ENCODE data around the gene SLC9A5. TPM values are rescaled to one million over a fixed set of nuclear protein-coding genes. Genes with fewer than 3 reads are reported as not detected.

Gene SLC9A5
- total RNA-seq, 1 experiment from 2014 or later: not detected

DNA sequence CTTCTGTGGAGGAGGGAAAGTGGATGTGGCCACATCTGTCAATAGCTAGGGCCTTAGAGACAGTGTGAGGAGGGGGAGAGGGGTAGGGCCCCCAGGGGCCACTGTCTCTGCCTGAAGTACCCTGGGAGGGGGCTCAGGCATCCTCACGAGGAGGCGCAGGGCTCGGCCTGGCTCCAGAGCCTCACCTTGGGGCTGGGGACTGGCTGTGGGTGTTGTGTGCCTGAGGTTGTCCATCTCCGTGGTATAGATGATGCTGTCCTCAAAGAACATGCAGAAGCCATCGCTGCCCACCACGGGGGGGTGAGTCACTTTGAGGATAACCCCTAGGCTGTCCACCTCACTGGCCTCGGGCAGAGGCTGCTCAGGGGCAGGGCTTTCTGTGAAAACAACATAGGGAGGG is 42.7 kb downstream of the SLC9A5 start:
- in situ Hi-C loops (cut with HindIII; ENCODE audit: low pct_unique_long_range_greater_than_20kb, low sequenced_read_pairs): no loop called here

DNA sequence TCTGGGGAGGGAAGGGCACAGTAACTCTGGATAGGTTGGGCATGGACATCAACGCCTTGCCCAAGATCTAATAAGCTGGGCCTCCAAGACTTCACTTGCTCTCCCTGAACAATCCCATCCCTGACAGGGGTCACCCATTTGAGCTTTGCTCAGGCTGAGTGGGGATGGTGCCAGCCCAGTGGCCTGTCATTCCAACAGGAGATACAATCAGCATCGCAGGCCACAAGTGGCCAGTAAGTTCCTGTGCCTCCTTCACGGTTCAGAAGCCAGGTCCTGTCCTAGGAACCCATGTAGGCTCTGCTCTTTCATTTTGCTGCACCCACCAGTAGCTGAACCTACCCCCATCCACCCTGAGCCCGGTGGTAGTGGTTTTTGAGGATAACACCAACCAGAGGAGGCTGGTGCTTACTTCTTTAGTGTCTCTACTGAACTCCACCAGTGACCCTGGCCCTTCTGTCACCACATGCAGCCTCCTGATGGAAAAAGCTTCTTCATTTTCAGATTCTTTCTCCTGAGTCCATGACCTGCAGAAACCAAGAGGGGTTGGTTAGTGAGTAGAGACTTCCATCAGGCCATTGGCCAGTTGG is 45.5 kb downstream of the SLC9A5 start:
- in situ Hi-C loops (cut with HindIII; ENCODE audit: low pct_unique_long_range_greater_than_20kb, low sequenced_read_pairs): no loop called here
- no peak for DNase-seq (ENCODE audit: low read depth)

More for the DNA sequence above, 42.7 kb downstream of the SLC9A5 start:
- DNase-seq (ENCODE audit: low read depth): no peak

DNA sequence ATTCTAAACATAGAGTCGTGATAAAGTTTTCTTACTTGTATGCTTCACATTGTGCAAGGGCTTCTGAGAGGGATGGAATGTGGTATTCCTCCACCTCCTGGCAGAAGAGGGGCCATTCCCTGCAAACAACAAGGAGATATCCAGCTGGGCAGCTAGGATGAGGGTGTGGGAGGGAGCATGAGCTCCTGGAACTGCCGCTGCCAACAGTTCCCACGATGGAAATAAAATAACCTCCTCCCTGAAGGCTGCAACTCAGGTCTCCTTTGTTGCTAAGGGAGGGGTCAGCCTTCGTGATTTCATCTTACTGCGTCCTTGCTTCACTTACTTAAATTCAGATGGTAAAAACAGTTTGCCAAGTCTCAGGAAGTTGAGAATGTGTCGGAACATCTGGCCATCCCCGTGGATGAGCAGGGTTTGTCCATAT is 46.2 kb downstream of the SLC9A5 start:
- no peak for DNase-seq (ENCODE audit: low read depth)
- in situ Hi-C loops (cut with HindIII; ENCODE audit: low pct_unique_long_range_greater_than_20kb, low sequenced_read_pairs): no loop called here

DNA sequence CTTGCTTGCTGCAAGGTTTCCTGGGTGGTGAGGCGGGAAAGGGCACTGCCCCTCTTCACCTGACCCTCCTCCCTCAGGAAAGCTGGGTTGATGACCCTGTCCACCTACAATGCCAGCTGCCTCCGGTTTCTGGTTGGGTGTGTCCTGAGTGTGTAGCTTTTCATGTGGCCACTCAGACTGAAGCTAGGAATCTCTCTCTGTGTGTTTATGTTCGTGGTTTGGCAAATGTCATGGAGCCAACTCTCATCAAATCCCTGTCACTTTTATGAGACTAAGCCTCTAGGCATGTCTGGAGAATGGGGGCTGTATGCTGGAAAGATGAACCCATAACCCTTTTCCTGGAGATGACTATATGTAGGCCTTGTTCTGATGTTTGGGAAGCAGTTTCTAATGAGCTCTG is 47.6 kb downstream of the SLC9A5 start:
- in situ Hi-C loops (cut with HindIII; ENCODE audit: low pct_unique_long_range_greater_than_20kb, low sequenced_read_pairs): no loop called here
- peak; percentile 67 for DNase-seq (ENCODE audit: low read depth)

DNA sequence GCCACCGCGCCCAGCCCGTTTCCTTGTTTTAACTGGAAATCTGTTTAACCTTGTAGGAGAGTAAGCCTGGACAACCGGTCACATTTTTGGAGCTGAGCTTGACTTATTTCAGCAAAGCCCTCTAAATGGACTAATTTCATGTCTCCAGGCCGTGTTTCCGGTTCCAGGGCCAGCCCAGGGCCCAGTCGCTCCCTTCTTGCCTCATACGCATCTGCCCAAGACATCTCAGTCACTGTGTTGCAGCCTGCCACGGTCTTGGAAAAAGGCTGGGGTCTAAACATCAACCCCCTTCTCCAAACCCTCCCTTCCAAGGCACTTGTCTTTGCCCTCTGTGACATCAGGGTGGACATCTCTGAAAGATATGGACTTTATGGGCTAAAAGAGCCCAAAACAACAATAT is 49.5 kb downstream of the SLC9A5 start:
- DNase-seq (ENCODE audit: low read depth): no peak
- in situ Hi-C loops (cut with HindIII; ENCODE audit: low pct_unique_long_range_greater_than_20kb, low sequenced_read_pairs): no loop called here

DNA sequence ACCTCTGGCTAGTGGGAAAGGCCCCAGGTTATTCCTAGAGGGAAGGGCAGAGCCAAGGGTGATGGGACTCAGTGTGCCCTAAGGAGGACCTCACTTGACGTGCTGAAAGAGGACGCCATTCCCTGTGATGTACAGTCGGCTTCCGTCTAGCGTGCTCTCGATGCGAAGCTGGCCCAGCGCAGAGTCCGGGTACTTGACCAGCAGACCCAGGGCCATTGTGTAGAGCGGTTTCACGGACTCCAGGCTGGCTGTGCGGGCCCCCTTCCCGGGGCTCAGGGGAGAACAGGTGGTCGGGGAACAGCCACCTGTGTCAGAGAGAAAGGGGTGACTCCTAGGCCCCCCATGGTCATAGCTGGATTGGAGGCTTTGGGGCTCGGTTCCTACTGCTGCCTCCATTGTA is 50.5 kb downstream of the SLC9A5 start:
- in situ Hi-C loops (cut with HindIII; ENCODE audit: low pct_unique_long_range_greater_than_20kb, low sequenced_read_pairs): no loop called here
- DNase-seq (ENCODE audit: low read depth): no peak

DNA sequence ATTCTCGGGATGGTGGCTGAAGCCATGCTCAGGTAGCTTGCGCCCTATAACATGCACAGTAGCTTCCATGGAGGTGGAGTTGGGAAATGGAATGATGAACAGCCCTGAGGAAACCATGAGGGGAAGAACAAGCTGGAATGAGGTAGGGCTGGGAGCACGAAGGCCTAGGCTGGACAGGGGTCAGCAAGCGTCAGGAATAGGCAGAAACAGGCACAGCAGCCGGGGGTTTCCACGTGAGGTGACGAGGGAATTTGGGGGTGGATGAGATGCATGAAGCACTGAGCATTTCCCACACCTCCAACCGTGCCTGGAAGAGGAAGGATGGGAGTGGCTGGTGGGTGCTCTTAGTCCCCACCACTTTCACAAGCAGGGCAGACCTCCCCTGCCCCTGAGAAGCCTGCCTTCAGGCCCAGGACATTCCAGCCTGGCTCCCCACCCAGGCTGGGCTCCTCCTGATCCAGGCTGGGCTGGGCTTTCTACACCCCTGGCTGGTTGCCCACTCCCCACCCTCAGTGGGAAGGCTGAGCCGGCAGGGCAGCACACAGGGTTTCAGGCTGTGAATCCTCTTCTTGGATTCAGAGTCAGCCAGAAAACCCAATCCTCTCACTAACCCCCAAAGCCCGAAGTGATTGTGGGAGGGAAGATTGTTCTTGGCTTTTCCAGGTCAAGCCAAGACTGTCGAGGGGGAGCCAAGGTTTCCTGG is 52.5 kb downstream of the SLC9A5 start:
- in situ Hi-C loops (cut with HindIII; ENCODE audit: low pct_unique_long_range_greater_than_20kb, low sequenced_read_pairs): no loop called here
- no peak for DNase-seq (ENCODE audit: low read depth)

DNA sequence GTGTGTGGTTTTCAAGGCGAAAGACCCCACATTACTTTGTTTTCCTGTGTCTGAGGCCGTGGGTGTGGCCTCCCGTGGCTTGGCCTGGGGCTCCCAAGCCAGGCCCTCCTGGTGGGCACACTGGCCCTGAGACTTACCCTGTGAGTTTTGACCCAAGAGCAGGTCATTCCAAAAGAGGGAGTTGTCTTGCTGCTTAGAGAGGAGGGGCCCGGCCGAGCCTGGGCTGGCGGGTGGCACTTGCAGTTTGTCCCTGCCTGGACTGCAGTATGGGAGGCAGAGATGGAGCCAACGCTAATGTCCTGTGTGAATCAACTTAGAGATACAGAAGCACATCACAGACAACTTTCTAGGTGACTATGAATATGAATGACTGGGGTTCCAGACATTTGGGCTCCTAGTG is 53.3 kb downstream of the SLC9A5 start:
- in situ Hi-C loops (cut with HindIII; ENCODE audit: low pct_unique_long_range_greater_than_20kb, low sequenced_read_pairs): no loop called here
- no peak for DNase-seq (ENCODE audit: low read depth)

DNA sequence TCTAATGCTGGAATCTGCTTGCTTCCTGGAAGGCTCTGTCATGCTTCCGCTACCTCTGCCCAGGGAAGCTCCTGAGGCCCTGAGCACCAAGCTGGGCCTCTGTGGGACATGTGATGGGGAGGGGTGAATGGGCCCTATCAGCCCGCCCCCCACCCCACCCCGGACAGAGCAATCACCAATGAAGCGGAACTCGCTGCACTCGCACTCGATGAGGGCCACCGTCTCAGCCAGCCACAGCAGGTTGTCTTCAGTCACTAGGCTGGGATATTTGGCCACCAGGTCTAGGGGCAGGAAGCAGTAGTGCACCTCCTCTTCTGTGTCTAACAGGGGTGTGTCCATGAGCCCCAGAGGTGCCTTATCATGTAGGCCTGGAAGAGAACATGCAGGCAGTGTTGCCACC is 54.2 kb downstream of the SLC9A5 start:
- DNase-seq (ENCODE audit: low read depth): no peak
- in situ Hi-C loops (cut with HindIII; ENCODE audit: low pct_unique_long_range_greater_than_20kb, low sequenced_read_pairs): no loop called here

DNA sequence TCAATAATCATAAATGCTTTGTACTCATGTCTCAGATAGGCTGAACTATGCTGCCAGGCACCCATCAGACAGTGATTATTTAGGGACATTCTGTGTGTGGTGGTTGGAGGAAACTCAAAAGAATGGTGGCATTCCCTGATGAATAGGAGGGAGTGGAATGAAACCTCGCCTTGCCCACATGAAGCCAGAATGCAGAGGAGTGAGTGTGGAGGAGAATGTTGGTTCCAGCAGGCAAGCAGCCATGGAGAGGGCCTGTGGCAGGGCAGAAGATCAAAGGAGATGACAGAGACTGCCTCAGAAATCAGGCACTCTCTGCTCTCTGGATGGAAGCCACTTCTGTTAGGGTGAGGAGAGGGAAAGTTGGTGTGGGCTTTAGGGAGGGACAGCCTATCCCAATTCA is 55.2 kb downstream of the SLC9A5 start:
- no peak for DNase-seq (ENCODE audit: low read depth)
- in situ Hi-C loops (cut with HindIII; ENCODE audit: low pct_unique_long_range_greater_than_20kb, low sequenced_read_pairs): no loop called here

DNA sequence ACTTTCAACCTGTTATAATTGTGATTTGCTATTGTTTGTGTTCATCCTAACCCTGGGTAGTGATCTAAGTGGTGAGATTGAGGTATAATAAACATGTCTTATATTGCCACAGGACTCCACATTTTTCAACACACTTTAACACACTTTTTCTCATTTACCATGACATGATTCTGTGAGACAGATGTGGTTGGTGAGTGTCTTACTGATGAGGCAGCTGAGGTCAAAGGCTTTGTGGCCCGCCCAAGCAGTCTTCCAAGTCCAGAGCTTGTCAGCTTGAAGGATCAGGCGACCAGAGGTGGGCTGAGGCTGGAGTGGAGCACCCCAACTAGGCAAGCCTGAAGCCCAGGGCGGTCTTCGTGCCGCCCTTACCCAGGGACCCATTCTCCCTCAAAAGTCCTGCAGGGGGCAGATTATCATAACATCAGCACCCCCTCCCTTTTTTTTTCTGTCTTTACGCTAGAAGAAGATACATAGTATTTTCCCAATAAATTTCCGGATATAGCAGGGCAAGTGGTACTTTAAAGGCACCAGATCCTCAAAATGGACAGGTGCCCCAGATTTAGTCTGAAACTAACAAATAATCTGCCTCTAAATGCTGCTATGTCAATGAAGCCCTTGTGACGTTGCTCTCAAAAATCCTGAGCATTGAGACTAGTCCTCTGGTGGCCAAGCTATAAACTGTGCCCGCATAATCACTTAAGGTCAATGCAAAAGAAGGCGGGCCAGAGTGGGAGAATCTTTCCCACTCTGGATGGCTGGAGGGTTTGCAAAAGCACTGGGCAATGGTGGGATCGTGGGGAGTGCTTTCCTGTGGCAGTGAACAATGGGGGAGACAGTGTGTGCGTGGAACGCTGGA is 56.7 kb downstream of the SLC9A5 start:
- in situ Hi-C loops (cut with HindIII; ENCODE audit: low pct_unique_long_range_greater_than_20kb, low sequenced_read_pairs): no loop called here

DNA sequence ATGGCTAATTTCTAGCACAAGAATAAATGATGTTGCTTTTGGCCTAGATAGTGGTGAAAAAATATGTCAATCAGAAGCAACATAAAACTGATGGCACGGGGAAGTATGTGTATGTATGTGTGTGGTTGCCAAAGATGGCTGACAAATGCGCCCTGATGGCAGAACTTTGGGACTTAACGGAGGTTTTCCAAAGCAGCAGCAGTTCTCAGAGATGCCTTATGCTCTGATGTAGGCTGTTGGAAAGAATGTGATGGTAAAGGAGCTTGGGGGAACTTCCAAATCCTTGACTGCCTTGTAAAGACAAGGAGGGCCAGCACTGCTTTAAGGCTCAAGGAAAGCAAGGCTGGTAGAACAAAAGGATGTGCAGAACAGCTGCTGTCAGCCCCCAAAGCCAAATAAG is 61.8 kb downstream of the SLC9A5 start:
- no peak for DNase-seq (ENCODE audit: low read depth)
- in situ Hi-C loops (cut with HindIII; ENCODE audit: low pct_unique_long_range_greater_than_20kb, low sequenced_read_pairs): no loop called here

More for the DNA sequence above, 56.7 kb downstream of the SLC9A5 start:
- DNase-seq (ENCODE audit: low read depth): no peak

DNA sequence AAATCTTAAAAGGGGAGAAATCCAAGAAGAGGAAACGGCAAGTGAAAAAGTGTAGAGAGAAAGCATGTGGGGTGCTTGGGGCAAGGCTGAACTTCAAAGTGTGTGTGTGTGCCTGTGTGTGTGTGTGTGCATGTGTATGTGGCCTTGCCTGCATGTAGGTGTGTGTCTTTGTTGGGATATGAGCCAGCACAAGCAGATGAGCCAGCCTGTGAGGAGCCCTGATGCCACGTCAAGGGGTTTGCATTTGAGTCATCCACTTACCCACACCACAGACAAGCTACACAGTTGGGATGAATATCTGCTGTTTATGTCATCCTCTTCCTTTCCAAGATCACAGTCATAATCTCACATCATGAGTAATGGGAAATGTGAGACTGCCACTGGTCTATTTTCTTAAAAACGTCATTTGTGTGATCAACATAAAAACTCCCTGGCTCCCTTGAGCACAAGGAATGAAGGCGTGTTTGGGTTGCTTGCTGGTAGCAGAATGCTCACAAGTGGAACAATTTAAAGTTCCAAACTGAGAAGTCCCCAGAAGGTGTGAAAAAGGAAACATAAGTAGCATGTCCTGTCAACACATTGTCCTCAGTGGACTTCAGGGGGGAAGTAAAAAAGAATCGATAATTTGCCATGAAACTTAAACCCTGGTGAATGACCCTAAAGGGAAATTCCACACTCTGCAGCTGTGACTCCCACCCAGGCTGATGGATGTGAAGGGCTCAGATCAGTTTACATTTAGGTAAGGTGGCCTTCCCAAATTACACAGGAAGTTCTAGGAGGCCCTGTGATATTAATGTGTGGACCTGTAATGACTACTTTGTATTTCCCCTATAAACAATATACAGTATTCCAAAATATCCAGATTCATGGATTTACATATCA is 63.1 kb downstream of the SLC9A5 start:
- peak; percentile 98 for DNase-seq (ENCODE audit: low read depth)
- in situ Hi-C loops (cut with HindIII; ENCODE audit: low pct_unique_long_range_greater_than_20kb, low sequenced_read_pairs): no loop called here

DNA sequence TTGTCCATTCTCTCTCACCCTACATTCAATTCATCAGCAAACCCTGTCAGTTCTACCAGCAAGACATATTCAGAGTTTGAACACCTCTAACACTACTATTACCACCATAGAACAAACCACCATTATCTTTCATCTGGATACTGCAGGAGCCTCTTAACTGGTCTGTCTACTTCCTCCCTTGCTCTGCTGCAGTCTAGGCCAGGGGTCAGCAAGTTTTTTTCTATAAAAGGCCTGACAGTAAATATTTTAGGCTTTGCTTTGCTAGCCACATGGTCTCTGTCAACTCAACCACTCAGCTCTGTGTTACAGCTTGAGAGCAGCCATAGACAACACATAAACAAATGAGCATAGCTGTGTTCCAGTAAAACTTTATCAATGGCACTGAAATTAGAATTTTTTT is 63.9 kb downstream of the SLC9A5 start:
- in situ Hi-C loops (cut with HindIII; ENCODE audit: low pct_unique_long_range_greater_than_20kb, low sequenced_read_pairs): no loop called here

DNA sequence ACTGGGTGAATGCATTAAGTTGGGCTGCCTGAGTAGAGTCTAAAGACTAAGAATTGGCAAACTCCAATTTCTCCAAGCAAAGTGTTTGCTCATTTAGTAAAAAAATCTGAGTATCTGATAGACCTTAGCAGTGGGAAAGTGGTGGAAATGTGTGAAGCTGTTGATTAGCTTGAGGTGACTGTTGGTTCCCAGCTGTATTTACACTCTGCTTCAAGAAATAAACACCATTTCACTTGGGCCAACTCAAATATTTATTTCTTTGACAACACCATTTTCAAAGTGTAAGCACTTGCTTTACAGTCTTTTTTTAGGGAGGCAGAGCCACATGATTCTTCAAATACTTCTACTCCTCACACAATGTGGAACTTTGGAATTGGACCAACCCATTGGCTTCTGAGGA is 69.1 kb downstream of the SLC9A5 start:
- in situ Hi-C loops (cut with HindIII; ENCODE audit: low pct_unique_long_range_greater_than_20kb, low sequenced_read_pairs): no loop called here
- no peak for DNase-seq (ENCODE audit: low read depth)

More for the DNA sequence above, 63.9 kb downstream of the SLC9A5 start:
- no peak for DNase-seq (ENCODE audit: low read depth)

Data from Caki2 (cell line).